ENCODE data around the gene RHOV. TPM values are rescaled to one million over a fixed set of nuclear protein-coding genes. Genes with fewer than 3 reads are reported as not detected.
A peak's percentile ranks its signal among the peaks of the same experiment; 100 is the strongest.

Gene RHOV
- total and polyA plus RNA-seq, 2 donors (not counting 1 experiment from before 2014, with no cell fraction given), result not detected

GRCh38 chr15:40845036-40845435, 29.0 kb downstream of the RHOV start:
- TF ChIP-seq, protein P1, sequence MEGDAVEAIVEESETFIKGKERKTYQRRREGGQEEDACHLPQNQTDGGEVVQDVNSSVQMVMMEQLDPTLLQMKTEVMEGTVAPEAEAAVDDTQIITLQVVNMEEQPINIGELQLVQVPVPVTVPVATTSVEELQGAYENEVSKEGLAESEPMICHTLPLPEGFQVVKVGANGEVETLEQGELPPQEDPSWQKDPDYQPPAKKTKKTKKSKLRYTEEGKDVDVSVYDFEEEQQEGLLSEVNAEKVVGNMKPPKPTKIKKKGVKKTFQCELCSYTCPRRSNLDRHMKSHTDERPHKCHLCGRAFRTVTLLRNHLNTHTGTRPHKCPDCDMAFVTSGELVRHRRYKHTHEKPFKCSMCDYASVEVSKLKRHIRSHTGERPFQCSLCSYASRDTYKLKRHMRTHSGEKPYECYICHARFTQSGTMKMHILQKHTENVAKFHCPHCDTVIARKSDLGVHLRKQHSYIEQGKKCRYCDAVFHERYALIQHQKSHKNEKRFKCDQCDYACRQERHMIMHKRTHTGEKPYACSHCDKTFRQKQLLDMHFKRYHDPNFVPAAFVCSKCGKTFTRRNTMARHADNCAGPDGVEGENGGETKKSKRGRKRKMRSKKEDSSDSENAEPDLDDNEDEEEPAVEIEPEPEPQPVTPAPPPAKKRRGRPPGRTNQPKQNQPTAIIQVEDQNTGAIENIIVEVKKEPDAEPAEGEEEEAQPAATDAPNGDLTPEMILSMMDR (conservative IDR thresholded peaks at IDR 0.05 in 1 of 2, IDR thresholded peaks at IDR 0.05 in 1 of 2; ENCODE audit: low read depth in 1 of 2, low read length in 2 of 2), result no peak
- no peak for TF ChIP-seq EZH2 (IDR thresholded peaks at IDR 0.05; ENCODE audit: low read length, missing control alignments)
- H3K36me3 ChIP-seq (ENCODE audit: control insufficient read depth, insufficient read depth, low read length), result no peaks in the 10 kb centered on the region
- no peak overlapping the region for H2AFZ ChIP-seq (ENCODE audit: low read length)
- peak overlapping the region; percentile 66 for H3K4me2 ChIP-seq (ENCODE audit: extremely low read depth, insufficient read depth, low read length)
- peak overlapping the region in 2 of 4 experiments; percentile 29 to 35 for H3K4me3 ChIP-seq (replicated peaks in 1 of 4; ENCODE audit: control extremely low read depth in 1 of 4, insufficient read depth in 1 of 4, low read depth in 3 of 4, low read length in 4 of 4)
- H3K27me3 ChIP-seq (ENCODE audit: control insufficient read depth, insufficient read depth, low read length), result peaks cover 41% of the 10 kb centered on the region
- no peak overlapping the region for H3K27ac ChIP-seq (ENCODE audit: insufficient read depth, low read length)
- DNase-seq (ENCODE audit: low read depth in 2 of 2), result no peak
- H3K79me2 ChIP-seq (ENCODE audit: control insufficient read depth, insufficient read depth, low read length), result no peaks in the 10 kb centered on the region
- H3K9ac ChIP-seq (ENCODE audit: insufficient read depth, low read length), result no peak overlapping the region
- H3K4me1 ChIP-seq (ENCODE audit: control insufficient read depth, extremely low read depth, insufficient read depth, low read length), result no peaks in the 10 kb centered on the region
- H4K20me1 ChIP-seq (ENCODE audit: control insufficient read depth, extremely low read depth, insufficient read depth, low read length), result no peaks in the 10 kb centered on the region
- H3K9me3 ChIP-seq (ENCODE audit: control insufficient read depth, insufficient read depth, low read depth, low read length), result no peaks in the 10 kb centered on the region

DNA sequence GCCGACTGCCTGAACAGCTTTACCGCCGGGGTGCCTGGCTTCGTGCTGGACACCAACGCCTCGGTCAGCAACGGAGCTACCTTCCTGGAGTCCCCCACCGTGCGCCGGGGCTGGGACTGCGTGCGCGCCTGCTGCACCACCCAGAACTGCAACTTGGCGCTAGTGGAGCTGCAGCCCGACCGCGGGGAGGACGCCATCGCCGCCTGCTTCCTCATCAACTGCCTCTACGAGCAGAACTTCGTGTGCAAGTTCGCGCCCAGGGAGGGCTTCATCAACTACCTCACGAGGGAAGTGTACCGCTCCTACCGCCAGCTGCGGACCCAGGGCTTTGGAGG, 29.4 kb downstream of the RHOV start:
- TF ChIP-seq, protein P1 (conservative IDR thresholded peaks at IDR 0.05 in 1 of 2, IDR thresholded peaks at IDR 0.05 in 1 of 2; ENCODE audit: low read depth in 1 of 2, low read length in 2 of 2), result no peak
- TF ChIP-seq EZH2 (IDR thresholded peaks at IDR 0.05; ENCODE audit: low read length, missing control alignments), result peak; percentile 78
- DNase-seq (ENCODE audit: low read depth in 2 of 2), result peak in 1 of 2 donors; percentile 16
- Histone ChIP-seq H3K9ac (ENCODE audit: insufficient read depth, low read length) (no peak overlapping the region), H4K20me1 (ENCODE audit: control insufficient read depth, extremely low read depth, insufficient read depth, low read length) (no peaks in the 10 kb centered on the region), H3K4me2 (ENCODE audit: extremely low read depth, insufficient read depth, low read length) (peak overlapping the region; percentile 66), H3K27me3 (ENCODE audit: control insufficient read depth, insufficient read depth, low read length) (peaks cover 41% of the 10 kb centered on the region), H2AFZ (ENCODE audit: low read length) (peak overlapping the region; percentile 33), H3K36me3 (ENCODE audit: control insufficient read depth, insufficient read depth, low read length) (no peaks in the 10 kb centered on the region), H3K9me3 (ENCODE audit: control insufficient read depth, insufficient read depth, low read depth, low read length) (no peaks in the 10 kb centered on the region), H3K4me3 (replicated peaks in 1 of 4; ENCODE audit: control extremely low read depth in 1 of 4, insufficient read depth in 1 of 4, low read depth in 3 of 4, low read length in 4 of 4) (peak overlapping the region in 2 of 4 experiments; percentile 29 to 35), H3K4me1 (ENCODE audit: control insufficient read depth, extremely low read depth, insufficient read depth, low read length) (no peaks in the 10 kb centered on the region), H3K27ac (ENCODE audit: insufficient read depth, low read length) (no peak overlapping the region), H3K79me2 (ENCODE audit: control insufficient read depth, insufficient read depth, low read length) (no peaks in the 10 kb centered on the region)

GRCh38 chr15:40843885-40844695, 29.9 kb downstream of the RHOV start, which contains the start of gene SPINT1:
TSS of gene SPINT1 (plus strand) at chr15:40844048. CDS start at chr15:40844555, 507 bp downstream.
- no peaks in the 10 kb centered on the region for H4K20me1 ChIP-seq (ENCODE audit: control insufficient read depth, extremely low read depth, insufficient read depth, low read length)
- H3K4me3 ChIP-seq (replicated peaks in 1 of 4; ENCODE audit: control extremely low read depth in 1 of 4, insufficient read depth in 1 of 4, low read depth in 3 of 4, low read length in 4 of 4), result peak within 1 kb of the TSS; percentile 4 to 35 (median 20)
- H3K9me3 ChIP-seq (ENCODE audit: control insufficient read depth, insufficient read depth, low read depth, low read length), result no peaks in the 10 kb centered on the region
- no peak within 1 kb of the TSS for H3K9ac ChIP-seq (ENCODE audit: insufficient read depth, low read length)
- TF ChIP-seq, protein P1 (conservative IDR thresholded peaks at IDR 0.05 in 1 of 2, IDR thresholded peaks at IDR 0.05 in 1 of 2; ENCODE audit: low read depth in 1 of 2, low read length in 2 of 2), result no peak
- peak; percentile 84 for TF ChIP-seq EZH2 (IDR thresholded peaks at IDR 0.05; ENCODE audit: low read length, missing control alignments)
- H3K27ac ChIP-seq (ENCODE audit: insufficient read depth, low read length), result no peak within 1 kb of the TSS
- H3K4me1 ChIP-seq (ENCODE audit: control insufficient read depth, extremely low read depth, insufficient read depth, low read length), result no peaks in the 10 kb centered on the region
- DNase-seq (ENCODE audit: low read depth in 2 of 2), result peak in 1 of 2 donors; percentile 13
- no peaks in the 10 kb centered on the region for H3K79me2 ChIP-seq (ENCODE audit: control insufficient read depth, insufficient read depth, low read length)
- H3K4me2 ChIP-seq (ENCODE audit: extremely low read depth, insufficient read depth, low read length), result peak within 1 kb of the TSS; percentile 66
- H3K27me3 ChIP-seq (ENCODE audit: control insufficient read depth, insufficient read depth, low read length), result peaks cover 41% of the 10 kb centered on the region
- no peaks in the 10 kb centered on the region for H3K36me3 ChIP-seq (ENCODE audit: control insufficient read depth, insufficient read depth, low read length)
- peak within 1 kb of the TSS; percentile 33 for H2AFZ ChIP-seq (ENCODE audit: low read length)

Measured in fibroblast of lung (primary cell).